ENCODE results near the gene WDFY3.

Gene WDFY3

DNA sequence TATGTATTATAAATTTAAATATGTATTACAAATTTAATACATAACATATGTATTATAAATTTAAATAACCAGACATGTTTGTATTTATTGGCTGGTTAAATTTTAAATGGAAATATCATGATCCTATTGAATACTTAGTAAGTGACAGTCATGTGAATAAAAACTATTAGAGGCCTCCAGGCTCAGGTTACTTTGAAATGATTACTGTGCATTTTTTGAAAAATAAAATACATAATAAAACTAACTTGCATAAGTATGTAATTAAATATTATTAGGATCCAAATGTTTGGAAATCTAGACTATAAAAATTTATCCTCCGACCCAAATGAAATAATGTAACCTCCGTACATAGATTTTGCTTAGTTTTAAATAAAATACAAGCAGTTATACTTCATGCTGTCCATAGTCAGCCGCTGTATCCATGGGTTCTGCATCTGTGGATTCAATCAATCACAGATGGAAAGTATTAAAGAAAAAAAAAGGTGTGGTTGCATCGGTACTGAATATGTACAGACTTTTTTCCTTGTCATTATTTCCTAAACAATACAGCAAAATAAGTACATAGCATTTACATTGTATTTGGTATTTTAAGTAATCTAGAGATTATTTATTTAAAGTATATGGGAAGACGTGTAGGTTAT, 140.7 kb downstream of the WDFY3 start:
- Histone ChIP-seq H3K36me3 (ENCODE audit: insufficient read depth, low read length) (no peaks in the 10 kb centered on the region), H3K4me2 (ENCODE audit: low read length) (no peak overlapping the region), H3F3A (ENCODE audit: insufficient read depth, low read length) (no peaks in the 10 kb centered on the region), H3K4me1 (ENCODE audit: insufficient read depth, low read length, severe bottlenecking) (no peaks in the 10 kb centered on the region), H3K79me2 (ENCODE audit: insufficient read depth, low read length) (no peaks in the 10 kb centered on the region), H4K20me1 (ENCODE audit: insufficient read depth, low read length) (no peaks in the 10 kb centered on the region), H3K9ac (ENCODE audit: low read length) (no peak overlapping the region), H2AFZ (ENCODE audit: low read length) (no peak overlapping the region), H3K4me3 (ENCODE audit: low read depth, low read length, poor library complexity, severe bottlenecking) (no peak overlapping the region), H3K9me3 (ENCODE audit: low read length) (no peaks in the 10 kb centered on the region), H3K27ac (ENCODE audit: low read depth, low read length, poor library complexity, severe bottlenecking) (no peak overlapping the region), H3K9me2 (ENCODE audit: low read depth, low read length) (no peaks in the 10 kb centered on the region), H3K27me3 (ENCODE audit: insufficient read depth, low read length) (no peaks in the 10 kb centered on the region)
- no peak for TF ChIP-seq EZH2 (IDR thresholded peaks at IDR 0.05; ENCODE audit: borderline replicate concordance, low read length)
- TF ChIP-seq CTCF (IDR thresholded peaks at IDR 0.05; ENCODE audit: low read length) = no peak

- H3K9ac ChIP-seq (ENCODE audit: low read length) = no peak overlapping the region
- H4K20me1 ChIP-seq (ENCODE audit: insufficient read depth, low read length) = no peaks in the 10 kb centered on the region
- TF ChIP-seq EZH2 (IDR thresholded peaks at IDR 0.05; ENCODE audit: borderline replicate concordance, low read length) (no peak), CTCF (IDR thresholded peaks at IDR 0.05; ENCODE audit: low read length) (no peak)
- no peaks in the 10 kb centered on the region for H3K9me2 ChIP-seq (ENCODE audit: low read depth, low read length)
- no peak overlapping the region for H3K27ac ChIP-seq (ENCODE audit: low read depth, low read length, poor library complexity, severe bottlenecking)
- no peaks in the 10 kb centered on the region for H3K27me3 ChIP-seq (ENCODE audit: insufficient read depth, low read length)
- no peak overlapping the region for H3K4me3 ChIP-seq (ENCODE audit: low read depth, low read length, poor library complexity, severe bottlenecking)
- H3K4me2 ChIP-seq (ENCODE audit: low read length) = no peak overlapping the region
- H2AFZ ChIP-seq (ENCODE audit: low read length) = no peak overlapping the region
- no peaks in the 10 kb centered on the region for H3K36me3 ChIP-seq (ENCODE audit: insufficient read depth, low read length)
- H3K4me1 ChIP-seq (ENCODE audit: insufficient read depth, low read length, severe bottlenecking) = no peaks in the 10 kb centered on the region
- H3K79me2 ChIP-seq (ENCODE audit: insufficient read depth, low read length) = no peaks in the 10 kb centered on the region
- no peaks in the 10 kb centered on the region for H3K9me3 ChIP-seq (ENCODE audit: low read length)
- no peaks in the 10 kb centered on the region for H3F3A ChIP-seq (ENCODE audit: insufficient read depth, low read length)
Observed at GRCh38 chr4:84821064-84821463, 145.4 kb downstream of the WDFY3 start.

GRCh38 chr4:84814094-84814750, 152.3 kb downstream of the WDFY3 start:
- no peak overlapping the region for H3K9ac ChIP-seq (ENCODE audit: low read length)
- no peaks in the 10 kb centered on the region for H4K20me1 ChIP-seq (ENCODE audit: insufficient read depth, low read length)
- no peak overlapping the region for H3K4me3 ChIP-seq (ENCODE audit: low read depth, low read length, poor library complexity, severe bottlenecking)
- H3K79me2 ChIP-seq (ENCODE audit: insufficient read depth, low read length) = no peaks in the 10 kb centered on the region
- no peaks in the 10 kb centered on the region for H3K36me3 ChIP-seq (ENCODE audit: insufficient read depth, low read length)
- TF ChIP-seq EZH2 (IDR thresholded peaks at IDR 0.05; ENCODE audit: borderline replicate concordance, low read length) = no peak
- TF ChIP-seq CTCF (IDR thresholded peaks at IDR 0.05; ENCODE audit: low read length) = no peak
- no peak overlapping the region for H2AFZ ChIP-seq (ENCODE audit: low read length)
- no peaks in the 10 kb centered on the region for H3K9me3 ChIP-seq (ENCODE audit: low read length)
- H3K4me2 ChIP-seq (ENCODE audit: low read length) = no peak overlapping the region
- no peak overlapping the region for H3K27ac ChIP-seq (ENCODE audit: low read depth, low read length, poor library complexity, severe bottlenecking)
- no peaks in the 10 kb centered on the region for H3K27me3 ChIP-seq (ENCODE audit: insufficient read depth, low read length)
- H3F3A ChIP-seq (ENCODE audit: insufficient read depth, low read length) = no peaks in the 10 kb centered on the region
- no peaks in the 10 kb centered on the region for H3K4me1 ChIP-seq (ENCODE audit: insufficient read depth, low read length, severe bottlenecking)
- H3K9me2 ChIP-seq (ENCODE audit: low read depth, low read length) = no peaks in the 10 kb centered on the region
